NCI-H2227 treated with DMSO at 0.1 percent for 48 hours (cell line): ENCODE results near the gene SCYL2.

Source experiments
- DNase-seq: peaks from one replicate; lab custom pipeline; 2025; lab: John Stamatoyannopoulos, UW

Gene SCYL2

GRCh38 chr12:100381379-100381778 is 114.4 kb downstream of the SCYL2 start:
- DNase-seq: no peak

DNA sequence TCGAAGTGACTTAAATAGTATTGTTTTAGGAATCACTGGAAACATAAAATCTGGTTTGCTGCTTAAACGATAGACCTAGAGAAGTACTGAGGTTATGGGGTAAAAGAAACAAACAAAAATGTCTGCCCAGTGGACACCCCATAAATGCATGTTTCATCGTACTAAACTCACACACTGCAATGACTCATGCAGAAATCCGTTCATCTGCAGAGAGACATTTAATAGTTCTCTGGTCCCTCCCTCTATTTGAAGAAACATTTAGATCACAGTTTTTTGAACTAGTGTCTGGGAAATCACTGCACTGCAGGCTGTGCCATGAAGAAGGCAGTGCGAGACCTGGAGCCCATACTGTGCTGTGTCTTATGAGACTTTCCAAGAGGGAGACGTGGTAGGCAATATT is 115.4 kb downstream of the SCYL2 start:
- no peak for DNase-seq

DNA sequence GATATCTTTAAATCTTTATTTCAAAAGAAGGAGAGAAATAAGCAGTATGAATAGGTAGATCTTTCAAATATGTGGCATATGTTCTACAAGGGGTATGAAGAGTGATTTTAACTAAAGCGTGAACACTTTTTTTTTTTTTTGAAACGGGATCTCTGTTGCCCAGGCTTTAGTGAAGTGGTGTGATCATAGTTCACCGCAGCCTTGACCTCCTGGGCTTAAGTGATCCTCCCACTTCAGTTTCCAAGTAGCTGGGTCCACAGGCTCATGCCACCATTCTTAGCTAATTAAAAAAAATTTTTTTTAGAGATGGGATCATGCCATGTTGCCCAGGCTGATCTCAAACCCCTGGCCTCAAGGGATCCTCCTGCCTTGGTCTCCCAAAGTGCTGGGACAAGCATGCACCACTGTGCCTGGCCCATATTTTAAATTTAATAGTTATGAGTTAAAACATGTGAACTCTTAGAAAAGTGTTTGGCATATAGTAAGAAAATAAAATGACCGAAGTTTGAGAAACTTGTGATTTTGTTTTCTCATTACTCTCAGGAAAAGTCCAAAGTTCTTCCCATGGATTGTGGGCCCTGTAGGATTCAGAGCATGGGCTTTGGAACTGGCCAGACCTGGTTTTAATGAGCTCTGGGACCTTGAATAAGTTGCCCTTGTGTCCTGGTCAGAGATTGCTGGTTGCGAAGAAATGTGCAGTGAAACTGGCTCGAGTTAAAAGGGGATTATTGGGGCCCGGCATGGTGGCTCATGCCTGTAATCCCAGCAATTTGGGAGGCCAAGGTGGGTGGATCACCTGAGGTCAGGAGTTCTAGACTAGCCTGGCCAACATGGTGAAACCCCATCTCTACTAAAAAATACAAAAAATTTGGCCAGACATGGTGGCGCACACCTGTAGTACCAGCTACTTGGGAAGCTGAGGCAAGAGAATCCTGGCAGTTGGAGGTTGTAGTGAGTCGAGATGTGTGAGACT is 116.9 kb downstream of the SCYL2 start:
- no peak for DNase-seq

- DNase-seq: no peak
These were observed 117.6 kb downstream of the SCYL2 start for GRCh38 chr12:100384559-100384935.

DNA sequence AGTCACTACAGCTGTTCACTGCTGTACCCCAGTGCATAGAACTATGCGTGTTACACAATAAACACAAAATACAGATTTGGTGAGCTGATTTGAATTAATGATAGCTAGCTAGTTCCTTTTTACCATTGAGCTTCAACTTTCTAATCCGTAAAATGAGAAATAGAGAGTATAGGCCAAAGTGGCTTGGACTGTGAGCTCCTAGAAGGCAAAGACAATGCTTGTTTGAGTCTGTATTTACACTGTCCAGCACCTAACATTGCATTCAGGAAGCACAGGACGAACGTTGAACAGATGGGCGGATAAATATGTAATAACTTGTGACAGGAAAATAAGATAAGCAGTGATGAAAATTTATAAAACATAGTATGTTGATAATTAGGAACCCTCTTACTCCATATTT is 121.4 kb downstream of the SCYL2 start:
- no peak for DNase-seq
